NCI-H1048 (cell line): ENCODE measurements around the gene ZNF490.
A peak's percentile ranks its signal among the peaks of the same experiment; 100 is the strongest.
"Not testable (repeated sequence)": the region's sequence is repeated elsewhere in the genome, so short reads cannot be mapped to it uniquely, and the experiment has no call there.

Source experiments
- DNase-seq: peaks from one replicate; lab custom pipeline; 2025; lab: John Stamatoyannopoulos, UW

Gene ZNF490

GRCh38 chr19:12610540-12611360 is at the start of gene ZNF490, which contains the start of gene ZNF791:
TSS of gene ZNF490 (minus strand) at chr19:12610813. CDS start at chr19:12610680, 133 bp downstream.
TSS of gene ZNF791 (plus strand) at chr19:12610920. CDS start at chr19:12611080, 160 bp downstream.
- peak; percentile 96 for DNase-seq

- no peak for DNase-seq
These were observed 47.4 kb upstream of the ZNF490 start for GRCh38 chr19:12657966-12658365.

- no peak for DNase-seq
These were observed 46.4 kb upstream of the ZNF490 start for GRCh38 chr19:12656899-12657571.

- DNase-seq: no peak
These were observed 44.9 kb upstream of the ZNF490 start for GRCh38 chr19:12655546-12655945.

GRCh38 chr19:12652219-12652618 is 41.6 kb upstream of the ZNF490 start:
- DNase-seq: no peak

- no peak for DNase-seq
These were observed 39.3 kb upstream of the ZNF490 start for GRCh38 chr19:12649941-12650340.

GRCh38 chr19:12648088-12648487 is 37.5 kb upstream of the ZNF490 start:
- no peak for DNase-seq

- DNase-seq: peak; percentile 59
These were observed 37.0 kb upstream of the ZNF490 start for GRCh38 chr19:12647490-12648071.

GRCh38 chr19:12647047-12647446 is 36.4 kb upstream of the ZNF490 start:
- DNase-seq: no peak

GRCh38 chr19:12646551-12646950 is 35.9 kb upstream of the ZNF490 start:
- no peak for DNase-seq

GRCh38 chr19:12643716-12644115 is 33.1 kb upstream of the ZNF490 start:
- DNase-seq: not testable (repeated sequence)

GRCh38 chr19:12642506-12642905 is 31.9 kb upstream of the ZNF490 start:
- no peak for DNase-seq

GRCh38 chr19:12641456-12641855 is 30.8 kb upstream of the ZNF490 start:
- no peak for DNase-seq

- DNase-seq: no peak
These were observed 29.4 kb upstream of the ZNF490 start for GRCh38 chr19:12639901-12640613.

- DNase-seq: no peak
These were observed 28.1 kb upstream of the ZNF490 start for GRCh38 chr19:12638611-12639182.

- no peak for DNase-seq
These were observed 26.0 kb upstream of the ZNF490 start for GRCh38 chr19:12636631-12637030.

GRCh38 chr19:12629215-12629614 is 18.6 kb upstream of the ZNF490 start:
- no peak for DNase-seq

- no peak for DNase-seq
These were observed 17.7 kb upstream of the ZNF490 start for GRCh38 chr19:12628040-12629022.

- DNase-seq: no peak
These were observed 16.3 kb upstream of the ZNF490 start for GRCh38 chr19:12626958-12627357.

- no peak for DNase-seq
These were observed 12.9 kb upstream of the ZNF490 start for GRCh38 chr19:12623361-12624031.
